ENCODE data around the gene GEMIN2.
"Not testable (repeated sequence)": the region's sequence is repeated elsewhere in the genome, so short reads cannot be mapped to it uniquely, and the experiment has no call there.

The GEMIN2 gene

DNA sequence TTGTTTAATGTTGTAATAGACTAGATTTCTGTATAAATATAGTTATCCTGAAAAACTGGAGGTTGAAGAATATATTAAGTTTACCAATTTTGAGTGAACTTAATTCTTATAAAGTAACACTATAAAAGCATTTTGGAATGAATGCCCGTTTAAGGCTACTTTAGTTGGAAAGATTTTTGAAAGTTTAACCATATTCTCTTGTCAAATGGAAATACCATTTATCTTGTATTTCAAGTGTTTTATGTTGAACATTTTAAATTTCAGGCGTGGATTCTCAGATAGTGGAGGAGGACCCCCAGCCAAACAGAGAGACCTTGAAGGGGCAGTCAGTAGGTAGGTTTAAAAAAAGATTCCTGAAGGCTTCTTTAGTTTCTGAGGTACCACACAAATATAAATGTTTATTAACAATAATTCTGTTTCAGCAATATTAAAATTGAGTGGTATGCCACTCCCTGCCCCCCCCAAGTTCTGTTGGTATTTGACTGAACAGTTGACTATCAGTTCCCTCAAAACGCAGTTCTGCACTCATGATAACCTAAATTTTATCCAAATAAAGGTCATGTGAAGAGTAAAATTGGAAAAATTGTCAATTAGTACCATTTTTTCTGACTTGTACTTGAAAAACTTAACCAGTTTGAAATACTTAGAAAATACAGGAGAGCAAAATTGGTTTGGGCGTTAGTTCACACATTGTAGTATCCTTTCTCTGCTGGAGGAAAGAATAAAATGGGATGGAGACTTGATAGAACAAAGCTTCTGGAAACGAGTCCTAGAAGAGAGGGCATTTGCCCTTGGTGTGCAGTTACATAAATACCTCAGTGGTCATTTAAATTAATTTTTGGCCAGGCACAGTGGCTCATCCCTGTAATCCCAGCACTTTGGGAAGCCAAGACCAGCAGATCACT lies 62.4 kb downstream of the GEMIN2 start:
- DNase-seq (ENCODE audit: low read depth in 1 of 2, low spot score in 1 of 2): no peak

- no peak for DNase-seq (ENCODE audit: low read depth in 1 of 2, low spot score in 1 of 2)
Measured at GRCh38 chr14:39177168-39177545, 63.0 kb downstream of the GEMIN2 start.

DNA sequence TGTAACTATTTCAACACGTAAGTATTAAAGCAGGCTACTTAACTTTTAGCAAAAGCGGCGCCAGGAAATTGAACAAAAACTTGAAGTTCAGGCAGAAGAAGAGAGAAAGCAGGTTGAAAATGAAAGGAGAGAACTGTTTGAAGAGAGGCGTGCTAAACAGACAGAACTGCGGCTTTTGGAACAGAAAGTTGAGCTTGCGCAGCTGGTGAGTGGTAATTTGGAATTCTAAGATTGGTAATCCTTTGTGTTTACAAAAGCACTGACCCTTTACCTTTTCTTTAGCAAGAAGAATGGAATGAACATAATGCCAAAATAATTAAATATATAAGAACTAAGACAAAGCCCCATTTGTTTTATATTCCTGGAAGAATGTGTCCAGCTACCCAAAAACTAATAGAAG lies 64.9 kb downstream of the GEMIN2 start:
- no peak for DNase-seq (ENCODE audit: low read depth in 1 of 2, low spot score in 1 of 2)

DNA sequence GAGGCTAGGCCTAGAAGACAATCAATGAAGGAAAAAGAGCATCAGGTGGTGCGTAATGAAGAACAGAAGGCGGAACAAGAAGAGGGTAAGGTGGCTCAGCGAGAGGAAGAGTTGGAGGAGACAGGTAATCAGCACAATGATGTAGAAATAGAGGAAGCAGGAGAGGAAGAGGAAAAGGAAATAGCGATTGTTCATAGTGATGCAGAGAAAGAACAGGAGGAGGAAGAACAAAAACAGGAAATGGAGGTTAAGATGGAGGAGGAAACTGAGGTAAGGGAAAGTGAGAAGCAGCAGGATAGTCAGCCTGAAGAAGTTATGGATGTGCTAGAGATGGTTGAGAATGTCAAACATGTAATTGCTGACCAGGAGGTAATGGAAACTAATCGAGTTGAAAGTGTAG lies 66.4 kb downstream of the GEMIN2 start:
- no peak for DNase-seq (ENCODE audit: low read depth in 1 of 2, low spot score in 1 of 2)

DNA sequence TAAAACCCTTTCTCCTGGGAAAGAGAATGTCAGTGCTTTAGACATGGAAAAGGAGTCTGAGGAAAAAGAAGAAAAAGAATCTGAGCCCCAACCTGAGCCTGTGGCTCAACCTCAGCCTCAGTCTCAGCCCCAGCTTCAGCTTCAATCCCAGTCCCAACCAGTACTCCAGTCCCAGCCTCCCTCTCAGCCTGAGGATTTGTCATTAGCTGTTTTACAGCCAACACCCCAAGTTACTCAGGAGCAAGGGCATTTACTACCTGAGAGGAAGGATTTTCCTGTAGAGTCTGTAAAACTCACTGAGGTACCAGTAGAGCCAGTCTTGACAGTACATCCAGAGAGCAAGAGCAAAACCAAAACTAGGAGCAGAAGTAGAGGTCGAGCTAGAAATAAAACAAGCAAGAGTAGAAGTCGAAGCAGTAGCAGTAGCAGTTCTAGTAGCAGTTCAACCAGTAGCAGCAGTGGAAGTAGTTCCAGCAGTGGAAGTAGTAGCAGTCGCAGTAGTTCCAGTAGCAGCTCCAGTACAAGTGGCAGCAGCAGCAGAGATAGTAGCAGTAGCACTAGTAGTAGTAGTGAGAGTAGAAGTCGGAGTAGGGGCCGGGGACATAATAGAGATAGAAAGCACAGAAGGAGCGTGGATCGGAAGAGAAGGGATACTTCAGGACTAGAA lies 67.0 kb downstream of the GEMIN2 start:
- no peak for DNase-seq (ENCODE audit: low read depth in 1 of 2, low spot score in 1 of 2)

GRCh38 chr14:39181693-39182047 lies 67.5 kb downstream of the GEMIN2 start:
- DNase-seq (ENCODE audit: low read depth in 1 of 2, low spot score in 1 of 2): no peak

- DNase-seq (ENCODE audit: low read depth in 1 of 2, low spot score in 1 of 2): no peak
Measured at GRCh38 chr14:39182770-39183684, 68.9 kb downstream of the GEMIN2 start.

- DNase-seq (ENCODE audit: low read depth in 1 of 2, low spot score in 1 of 2): not testable (repeated sequence)
Measured at GRCh38 chr14:39183685-39184003, 69.5 kb downstream of the GEMIN2 start.

DNA sequence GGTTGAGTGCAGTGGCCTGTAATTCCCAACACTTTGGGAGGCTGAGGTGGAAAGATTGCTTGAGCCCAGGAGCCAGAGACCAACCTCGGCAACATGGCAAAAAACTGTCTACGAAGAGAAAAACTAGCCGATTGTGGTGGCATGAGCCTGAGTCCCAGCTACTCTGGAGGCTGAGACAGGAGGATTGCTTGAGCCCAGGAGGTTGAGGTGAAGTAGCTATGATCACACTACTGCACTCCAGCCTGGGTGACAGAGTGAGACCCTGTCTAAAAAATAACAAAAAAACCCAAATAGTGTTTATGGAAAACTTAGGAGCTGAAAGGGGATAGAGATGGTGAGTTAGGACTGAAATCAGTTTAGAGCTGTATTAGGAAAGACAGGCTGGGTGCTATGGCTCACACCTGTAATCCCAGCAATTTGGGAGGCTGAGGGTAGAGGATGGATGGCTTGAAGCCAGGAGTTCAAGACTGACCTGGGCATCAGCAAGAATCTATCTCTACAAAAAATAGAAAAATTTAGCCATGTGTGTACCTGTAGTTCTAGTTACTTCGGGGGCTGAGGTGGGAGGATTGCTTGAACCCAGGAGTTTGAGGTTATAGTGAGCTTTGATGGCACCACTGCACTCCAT lies 70.6 kb downstream of the GEMIN2 start:
- DNase-seq (ENCODE audit: low read depth in 1 of 2, low spot score in 1 of 2): no peak

- no peak for DNase-seq (ENCODE audit: low read depth in 1 of 2, low spot score in 1 of 2)
Measured at GRCh38 chr14:39185256-39186049, 71.3 kb downstream of the GEMIN2 start.
